ENCODE measurements around the gene ARMH4. TPM values are rescaled to one million over a fixed set of nuclear protein-coding genes. Genes with fewer than 3 reads are reported as not detected.

The ARMH4 gene
- total and polyA plus RNA-seq, 12 donors = 1.1 to 23.2 (median 9.0) TPM

GRCh38 chr14:58118097-58118815, 33.8 kb downstream of the ARMH4 start:
- DNase-seq = peak in 5 of 7 donors; percentile 22 to 48 (median 27)
- no peak overlapping the region for H3K27ac ChIP-seq

GRCh38 chr14:58109744-58110143, 42.3 kb downstream of the ARMH4 start:
- intact Hi-C loops (cut with DNase I) = loop anchor here (5.0 to 10.0 kb wide), 2 partner anchors 55 to 58 kb away; no protein-coding TSS in a partner anchor

More at GRCh38 chr14:58118097-58118815, 33.8 kb downstream of the ARMH4 start:
- no peak overlapping the region for H3K4me3 ChIP-seq
- peaks cover 0 to 3% of the 10 kb centered on the region in 2 donors for H3K4me1 ChIP-seq (replicated peaks in 1 of 2)
- H3K27me3 ChIP-seq = no peaks in the 10 kb centered on the region
- WGBS, 4 donors = 43 to 54% (median 47%) methylated on average over 5 of the region's 5 CpGs
- no peaks in the 10 kb centered on the region for H3K9me3 ChIP-seq (replicated peaks in 1 of 3)
- TF ChIP-seq CTCF (IDR thresholded peaks at IDR 0.05) = no peak
- TF ChIP-seq POLR2A (IDR thresholded peaks at IDR 0.05) = no peak
- intact Hi-C loops (cut with DNase I) = no loop called here
- H3K36me3 ChIP-seq (replicated peaks in 1 of 2) = no peaks in the 10 kb centered on the region

GRCh38 chr14:58108717-58109116, 43.3 kb downstream of the ARMH4 start:
- intact Hi-C loops (cut with DNase I) = loop anchor here (5.0 to 10.0 kb wide), 2 partner anchors 56 to 59 kb away; no protein-coding TSS in a partner anchor
- H3K9me3 ChIP-seq (replicated peaks in 1 of 3) = no peaks in the 10 kb centered on the region
- WGBS, 4 donors = 78 to 100% (median 81%) methylated on average over 1 of the region's 1 CpG
- H3K4me3 ChIP-seq = no peak overlapping the region
- TF ChIP-seq POLR2A (IDR thresholded peaks at IDR 0.05) = no peak
- TF ChIP-seq CTCF (IDR thresholded peaks at IDR 0.05) = no peak
- no peaks in the 10 kb centered on the region for H3K4me1 ChIP-seq (replicated peaks in 1 of 2)
- no peaks in the 10 kb centered on the region for H3K36me3 ChIP-seq (replicated peaks in 1 of 2)
- DNase-seq = no peak
- H3K27me3 ChIP-seq = no peaks in the 10 kb centered on the region
- H3K27ac ChIP-seq = no peak overlapping the region

More at GRCh38 chr14:58109744-58110143, 42.3 kb downstream of the ARMH4 start:
- Histone ChIP-seq H3K27ac (no peak overlapping the region), H3K36me3 (replicated peaks in 1 of 2) (no peaks in the 10 kb centered on the region), H3K9me3 (replicated peaks in 1 of 3) (no peaks in the 10 kb centered on the region), H3K4me3 (no peak overlapping the region), H3K4me1 (replicated peaks in 1 of 2) (no peaks in the 10 kb centered on the region), H3K27me3 (no peaks in the 10 kb centered on the region)
- no peak for DNase-seq
- TF ChIP-seq POLR2A (IDR thresholded peaks at IDR 0.05) (no peak), CTCF (IDR thresholded peaks at IDR 0.05) (no peak)
- 64 to 74% (median 66%) methylated on average over 3 of the region's 3 CpGs for WGBS, 4 donors

- Histone ChIP-seq H3K27me3 (no peaks in the 10 kb centered on the region), H3K4me3 (no peak overlapping the region), H3K27ac (no peak overlapping the region), H3K4me1 (replicated peaks in 1 of 2) (no peaks in the 10 kb centered on the region), H3K36me3 (replicated peaks in 1 of 2) (no peaks in the 10 kb centered on the region), H3K9me3 (replicated peaks in 1 of 3) (no peaks in the 10 kb centered on the region)
- WGBS, 4 donors = 18 to 21% (median 19%) methylated on average over 4 of the region's 4 CpGs
- intact Hi-C loops (cut with DNase I) = loop anchor here (5.0 to 10.0 kb wide), 2 partner anchors 57 to 59 kb away; no protein-coding TSS in a partner anchor
- DNase-seq = peak; percentile 39 to 78 (median 58)
- TF ChIP-seq CTCF (IDR thresholded peaks at IDR 0.05) (peak; percentile 72 to 84 (median 83)), POLR2A (IDR thresholded peaks at IDR 0.05) (no peak)
Measured at GRCh38 chr14:58107947-58108552, 44.0 kb downstream of the ARMH4 start.
